ENCODE measurements around the gene GPR75.
"Not testable (repeated sequence)": the region's sequence is repeated elsewhere in the genome, so short reads cannot be mapped to it uniquely, and the experiment has no call there.

Gene GPR75

GRCh38 chr2:53852532-53852931 is 7.2 kb downstream of the GPR75 start:
- DNase-seq (ENCODE audit: low read depth, low spot score), result no peak

- DNase-seq (ENCODE audit: low read depth, low spot score), result not testable (repeated sequence)
Observed at GRCh38 chr2:53851052-53851757, 8.6 kb downstream of the GPR75 start.

- no peak for DNase-seq (ENCODE audit: low read depth, low spot score)
Observed at GRCh38 chr2:53848062-53848461, 11.7 kb downstream of the GPR75 start.

- no peak for DNase-seq (ENCODE audit: low read depth, low spot score)
Observed at GRCh38 chr2:53843595-53843994, 16.2 kb downstream of the GPR75 start.

- no peak for DNase-seq (ENCODE audit: low read depth, low spot score)
Observed at GRCh38 chr2:53842891-53843290, 16.9 kb downstream of the GPR75 start.

GRCh38 chr2:53841651-53842050 is 18.1 kb downstream of the GPR75 start:
- DNase-seq (ENCODE audit: low read depth, low spot score), result not testable (repeated sequence)

GRCh38 chr2:53840580-53840979 is 19.2 kb downstream of the GPR75 start:
- no peak for DNase-seq (ENCODE audit: low read depth, low spot score)

GRCh38 chr2:53829980-53830290 is 29.8 kb downstream of the GPR75 start:
- DNase-seq (ENCODE audit: low read depth, low spot score), result not testable (repeated sequence)

GRCh38 chr2:53829273-53829979 is 30.3 kb downstream of the GPR75 start:
- no peak for DNase-seq (ENCODE audit: low read depth, low spot score)

GRCh38 chr2:53828331-53828730 is 31.4 kb downstream of the GPR75 start:
- DNase-seq (ENCODE audit: low read depth, low spot score), result no peak

- DNase-seq (ENCODE audit: low read depth, low spot score), result peak; percentile 49
Observed at GRCh38 chr2:53827398-53828175, 32.2 kb downstream of the GPR75 start.

- DNase-seq (ENCODE audit: low read depth, low spot score), result no peak
Observed at GRCh38 chr2:53826587-53827397, 33.0 kb downstream of the GPR75 start.

GRCh38 chr2:53826030-53826410 is 33.7 kb downstream of the GPR75 start:
- DNase-seq (ENCODE audit: low read depth, low spot score), result no peak

GRCh38 chr2:53823639-53824038 is 36.1 kb downstream of the GPR75 start:
- DNase-seq (ENCODE audit: low read depth, low spot score), result peak; percentile 40

GRCh38 chr2:53821810-53822209 is 38.0 kb downstream of the GPR75 start:
- no peak for DNase-seq (ENCODE audit: low read depth, low spot score)

GRCh38 chr2:53820711-53821110 is 39.1 kb downstream of the GPR75 start:
- no peak for DNase-seq (ENCODE audit: low read depth, low spot score)

- no peak for DNase-seq (ENCODE audit: low read depth, low spot score)
Observed at GRCh38 chr2:53820048-53820447, 39.7 kb downstream of the GPR75 start.

GRCh38 chr2:53819634-53820033 is 40.1 kb downstream of the GPR75 start:
- DNase-seq (ENCODE audit: low read depth, low spot score), result peak; percentile 63

- DNase-seq (ENCODE audit: low read depth, low spot score), result no peak
Observed at GRCh38 chr2:53818854-53819435, 40.8 kb downstream of the GPR75 start.

- no peak for DNase-seq (ENCODE audit: low read depth, low spot score)
Observed at GRCh38 chr2:53813151-53813550, 46.6 kb downstream of the GPR75 start.

GRCh38 chr2:53811601-53812000 is 48.2 kb downstream of the GPR75 start:
- DNase-seq (ENCODE audit: low read depth, low spot score), result no peak
